GM12878 (cell line): ENCODE data around the gene MRTFA. TPM values are rescaled to one million over a fixed set of nuclear protein-coding genes. Genes with fewer than 3 reads are reported as not detected.

Source experiments
- ATAC-seq: fragments of 200-7000 bp; cut with Tn5 transposase; 3 replicates; pipeline ENCODE4 v1.9.1; 2020; ENCODE audit warnings: mild to moderate bottlenecking, moderate library complexity
- BruUV-seq: library from RNA; stranded (reverse); fragments of 400-500 nt; replicated peaks from 2 replicates; lab custom pipeline; 2021; lab: Mats Ljungman, UMichigan
- CTCF ChIA-PET: fragments of 300-600 bp; sonication (Branson Sonifier 250); formaldehyde crosslinking; extraction: SDS; loops from one replicate; lab custom pipeline; 2021; ENCODE audit warnings: inconsistent platforms; lab: Yijun Ruan, JAX
- POLR2A ChIA-PET: fragments of 350-600 bp; formaldehyde crosslinking; extraction: SDS; loops from one replicate; lab custom pipeline; 2021; ENCODE audit warnings: inconsistent platforms; lab: Charles Lee
- RAD21 ChIA-PET: fragments of 300-600 bp; sonication (Branson Sonifier 250); formaldehyde crosslinking; loops from one replicate; lab custom pipeline; 2023; ENCODE audit warnings: antibody characterized with exemption; ENCODE audit not compliant: unreplicated experiment; lab: Charles Lee
- SMC1A ChIA-PET: fragments of 300-600 bp; sonication (Branson Sonifier 250); formaldehyde crosslinking; loops from one replicate; lab custom pipeline; 2023; ENCODE audit not compliant: unreplicated experiment, uncharacterized antibody; lab: Charles Lee
- DNase-seq: peaks from one replicate; pipeline ENCODE4 v3.0.0-alpha.2; 2011; ENCODE audit warnings: low read depth, low spot score
- FAIRE-seq: peaks from 3 replicates; lab custom pipeline; 2011; peaks lifted over from hg19 to GRCh38; lab: Jason Lieb, UNC
- H2AFZ ChIP-seq: 2 replicates; pipeline ENCODE4 v1.6.0; 2011; ENCODE audit warnings: low read depth, low read length, control low read depth; ENCODE audit not compliant: control insufficient read depth
- H3K27ac ChIP-seq: 2 replicates; pipeline ENCODE4 v1.5.1; 2011; ENCODE audit warnings: control low read depth; ENCODE audit not compliant: control insufficient read depth, insufficient read depth
- H3K27me3 ChIP-seq, 2 experiments: replicated peaks in 1 of 2; 2 replicates each; pipeline versions ENCODE4 v1.6.0 to v1.6.1; 2011; ENCODE audit warnings: low read length in 1 of 2; ENCODE audit not compliant: control insufficient read depth in 2 of 2, insufficient read depth in 2 of 2
- H3K36me3 ChIP-seq, 2 experiments: 2 replicates each; pipeline ENCODE4 v1.5.1; 2011; ENCODE audit warnings: low read length in 1 of 2; ENCODE audit not compliant: control insufficient read depth in 2 of 2, insufficient read depth in 2 of 2
- H3K4me1 ChIP-seq: 2 replicates; pipeline ENCODE4 v1.6.1; 2011; ENCODE audit warnings: mild to moderate bottlenecking, low read length, moderate library complexity, mixed read lengths; ENCODE audit not compliant: control insufficient read depth, insufficient read depth
- H3K4me2 ChIP-seq: 2 replicates; pipeline ENCODE4 v1.6.0; 2011; ENCODE audit warnings: control low read depth; ENCODE audit not compliant: control insufficient read depth, insufficient read depth
- H3K4me3 ChIP-seq: fragments of 200-600 bp; sonication (generic); 2 replicates; pipeline ENCODE4 v1.5.1; 2016
- H3K79me2 ChIP-seq: 2 replicates; pipeline ENCODE4 v1.6.0; 2011; ENCODE audit warnings: low read length; ENCODE audit not compliant: control insufficient read depth, insufficient read depth
- H3K9ac ChIP-seq: 2 replicates; pipeline ENCODE4 v1.8.0; 2011; ENCODE audit warnings: low read length, control low read depth, mixed read lengths; ENCODE audit not compliant: control insufficient read depth, insufficient read depth
- H3K9me3 ChIP-seq: replicated peaks from 3 replicates; pipeline ENCODE4 v1.5.1; 2011; ENCODE audit warnings: mild to moderate bottlenecking, low read length; ENCODE audit not compliant: control insufficient read depth, insufficient read depth
- H4K20me1 ChIP-seq: 2 replicates; pipeline ENCODE4 v1.6.0; 2011; ENCODE audit not compliant: control insufficient read depth, insufficient read depth
- CEBPB ChIP-seq, 2 experiments: fragments of 150-350 bp in 1 of 2; IDR thresholded peaks; 2 replicates each; pipeline ENCODE4 v1.6.1; 2012 to 2014; ENCODE audit warnings: low read depth in 2 of 2, low read length in 2 of 2, borderline replicate concordance in 1 of 2, inconsistent platforms in 1 of 2
- CREM ChIP-seq: IDR thresholded peaks from 2 replicates; pipeline ENCODE4 v1.6.1; 2014; ENCODE audit warnings: antibody characterized with exemption, low read depth
- FOXM1 ChIP-seq: IDR thresholded peaks from 2 replicates; pipeline ENCODE4 v1.6.1; 2012; ENCODE audit warnings: low read depth, mild to moderate bottlenecking, inconsistent platforms, low read length, moderate library complexity
- SMAD1 ChIP-seq: fragments of 450-650 bp; IDR thresholded peaks from 2 replicates; pipeline ENCODE4 v1.6.1; 2018; ENCODE audit warnings: mild to moderate bottlenecking, low read depth; ENCODE audit not compliant: partially characterized antibody
- ZBTB33 ChIP-seq: fragments of 450-650 bp; IDR thresholded peaks from 2 replicates; pipeline ENCODE4 v1.6.1; 2017; ENCODE audit warnings: mild to moderate bottlenecking
- WGBS: methylation state at CpG from one replicate; pipeline ENCODE4 v1.1.6; 2016; ENCODE audit warnings: low lambda C conversion rate; ENCODE audit not compliant: insufficient replicate concordance, insufficient coverage; ENCODE audit errors: missing lambda C conversion rate; 5-methylcytosine and 5-hydroxymethylcytosine counted together
- in situ Hi-C: fragments of 300-500 bp; cut with MboI; formaldehyde crosslinking; loops from 9 replicates; pipeline ENCODE4 v1.14.3; 2018; ENCODE audit warnings: mixed read lengths
- intact Hi-C: fragments of 100-400 bp; cut with micrococcal nuclease; formaldehyde crosslinking; loops from one replicate; pipeline ENCODE4 v1.14.2; 2022; ENCODE audit not compliant: unreplicated experiment
- polyA plus RNA-seq, 11 experiments: library from polyadenylated mRNA; depleted of rRNA in 4 of 11; unstranded in 6 of 11; stranded (reverse) in 5 of 11; fragments of >200 nt; fragmentation: Nextera tagmentation in 4 of 11; fragmentation: Illumina TruSeq in 1 of 11; extraction: Ambion mirVana in 4 of 11; extraction: Trizol in 1 of 11; gene quantifications; 1 replicate in 1 of 11; 2 replicates in 10 of 11; pipeline versions ENCODE4 v1.2.1 to v1.2.3, GENCODE V29; 2011 to 2016; ENCODE audit warnings: inconsistent platforms in 2 of 11, missing spikeins in 2 of 11, low read depth in 1 of 11
- total RNA-seq, 4 experiments: library from RNA; depleted of rRNA in 3 of 4; stranded (reverse); fragments of >200 nt in 3 of 4; fragmentation: Illumina TruSeq in 1 of 4; extraction: Trizol in 1 of 4; gene quantifications; 2 replicates each; pipeline versions ENCODE4 v1.2.1 to v1.2.3, GENCODE V29; 2013 to 2021

The MRTFA gene
- total and polyA plus RNA-seq, 10 of the 15 experiments (the other 5 are each of a cell fraction or from before 2014, with no cell fraction given), result 2.0 to 63.9 (median 17.9) TPM

GRCh38 chr22:40397396-40397795 is 239.1 kb downstream of the MRTFA start:
- peaks cover 2% of the 10 kb centered on the region; the same call in 1 of the 2 replicates for H4K20me1 ChIP-seq
- POLR2A ChIA-PET, result interaction anchor here (0.7 to 1.3 kb wide), 2 partner anchors 14 to 21 kb away, joined by 4 read pairs; no protein-coding TSS in a partner anchor
- intact Hi-C loops, result no loop called here
- no peak overlapping the region for H2AFZ ChIP-seq
- no peak for DNase-seq
- H3K4me1 ChIP-seq, result peaks cover 38% of the 10 kb centered on the region
- H3K27ac ChIP-seq, result peak overlapping the region; percentile 35; the same call in 1 of the 2 replicates
- H3K79me2 ChIP-seq, result no peaks in the 10 kb centered on the region; the same call in 1 of the 2 replicates
- no peak for TF ChIP-seq CREM
- no peak for TF ChIP-seq SMAD1
- no peak for TF ChIP-seq FOXM1
- TF ChIP-seq ZBTB33, result no peak
- no peak for TF ChIP-seq CEBPB (IDR thresholded peaks at IDR 0.05; ENCODE audit: borderline replicate concordance in 1 of 2, low read depth in 2 of 2, low read length in 2 of 2)
- 0 out of 3 replicates have a peak, but pooled peaks have one; percentile 10 for ATAC-seq
- CTCF ChIA-PET, result interaction anchor here (1.4 to 1.6 kb wide), 2 partner anchors 39 to 49 kb away, joined by 4 to 6 read pairs; no protein-coding TSS in a partner anchor
- 64% methylated on average over 1 of the region's 1 CpG for WGBS
- no peak for FAIRE-seq
- no peak overlapping the region for H3K9ac ChIP-seq
- SMC1A ChIA-PET, result interaction anchor here (0.6 to 1.8 kb wide), 5 partner anchors 10 to 271 kb away, joined by 3 to 5 read pairs (median 3); no protein-coding TSS in a partner anchor
- H3K9me3 ChIP-seq, result no peaks in the 10 kb centered on the region
- H3K27me3 ChIP-seq, result no peaks in the 10 kb centered on the region
- BruUV-seq, result no TSS peak
- H3K4me3 ChIP-seq, result no peak overlapping the region
- RAD21 ChIA-PET, result interaction anchor here (1.0 kb wide), 1 partner anchor 39 kb away, joined by 3 read pairs; no protein-coding TSS in a partner anchor
- in situ Hi-C loops, result no loop called here
- peaks cover 2 to 11% of the 10 kb centered on the region in 2 experiments; a peak in 3 of 4 replicates for H3K36me3 ChIP-seq
- no peak overlapping the region for H3K4me2 ChIP-seq
